Measurements from ENCODE around the gene OOSP4B. TPM values are rescaled to one million over a fixed set of nuclear protein-coding genes. Genes with fewer than 3 reads are reported as not detected.

Gene OOSP4B
- total and polyA plus RNA-seq, 2 of the 8 experiments (the other 6 are each of a cell fraction or from before 2014, with no cell fraction given) = not detected

GRCh38 chr11:59981106-59981770 is 35.7 kb upstream of the OOSP4B start:
- Histone ChIP-seq H3K9ac (replicated peaks in 1 of 4; ENCODE audit: extremely low read depth in 1 of 4, low read depth in 3 of 4, low read length in 3 of 4) (no peak overlapping the region), H3K79me1 (ENCODE audit: low read depth, low read length) (no peaks in the 10 kb centered on the region), H3K27ac (ENCODE audit: low read depth, low read length) (no peak overlapping the region), H4K91ac (replicated peaks; ENCODE audit: insufficient read length, low read length) (no peak overlapping the region), H2BK15ac (ENCODE audit: low read length) (no peak overlapping the region), H2BK20ac (ENCODE audit: low read length) (no peak overlapping the region), H3K27me3 (replicated peaks in 1 of 4; ENCODE audit: control insufficient read depth in 3 of 4, extremely low read depth in 1 of 4, insufficient read depth in 3 of 4, low read length in 3 of 4) (peaks cover 0 to 1% (median 0%) of the 10 kb centered on the region in 4 experiments; a peak in 1 of 7 replicates), H2BK5ac (ENCODE audit: low read depth, low read length) (no peak overlapping the region), H3K9me3 (ENCODE audit: insufficient read depth in 2 of 2, low read depth in 1 of 2, low read length in 1 of 2) (no peaks in the 10 kb centered on the region), H4K20me1 (replicated peaks in 1 of 2; ENCODE audit: control insufficient read depth in 1 of 2, insufficient read depth in 2 of 2, low read length in 2 of 2) (no peaks in the 10 kb centered on the region), H3K4me3 (ENCODE audit: extremely low read depth in 1 of 4, insufficient read depth in 2 of 4, low read depth in 3 of 4, low read length in 4 of 4) (no peak overlapping the region), H3K23ac (ENCODE audit: insufficient read length) (no peak overlapping the region), H3K4me1 (replicated peaks in 1 of 4; ENCODE audit: control insufficient read depth in 3 of 4, insufficient read depth in 4 of 4, low read length in 3 of 4) (no peaks in the 10 kb centered on the region), H3K36me3 (ENCODE audit: control insufficient read depth in 2 of 4, insufficient read depth in 4 of 4, low read length in 3 of 4) (no peaks in the 10 kb centered on the region), H4K8ac (ENCODE audit: extremely low read depth, insufficient read depth, low read length) (no peak overlapping the region), H2BK120ac (replicated peaks; ENCODE audit: low read depth, low read length) (no peak overlapping the region), H3K14ac (ENCODE audit: insufficient read length) (no peak overlapping the region), H2AFZ (ENCODE audit: low read length) (no peak overlapping the region), H3K56ac (replicated peaks; ENCODE audit: insufficient read length, low read depth, low read length) (no peak overlapping the region), H3K79me2 (ENCODE audit: control insufficient read depth in 1 of 2, insufficient read depth in 2 of 2, low read length in 2 of 2) (no peaks in the 10 kb centered on the region), H2BK12ac (ENCODE audit: low read depth, low read length) (no peak overlapping the region), H3K4ac (replicated peaks; ENCODE audit: insufficient read length, low read depth, low read length) (no peak overlapping the region), H2AK5ac (ENCODE audit: low read depth, low read length) (no peak overlapping the region), H3K4me2 (ENCODE audit: insufficient read depth in 1 of 2, low read depth in 2 of 2, low read length in 2 of 2) (no peak overlapping the region), H4K5ac (ENCODE audit: insufficient read length, low read depth, low read length) (no peak overlapping the region), H3K18ac (ENCODE audit: extremely low read depth, low read length) (no peak overlapping the region), H3K23me2 (ENCODE audit: low read depth, low read length) (no peaks in the 10 kb centered on the region)
- no peak for FAIRE-seq
- DNase-seq (ENCODE audit: low read depth in 1 of 2, low spot score in 2 of 2) = no peak
- 98% methylated on average over 4 of the region's 4 CpGs; no CpG with 5 or more reads in 1 of the 2 experiments for WGBS, 2 experiments (ENCODE audit: extremely low coverage in 1 of 2, insufficient coverage in 1 of 2, insufficient read length in 1 of 2, insufficient replicate concordance in 2 of 2, low coverage in 1 of 2, low lambda C conversion rate in 2 of 2, missing lambda C conversion rate in 1 of 2)
- ChIA-PET POLR2A (ENCODE audit: partially characterized antibody) (no interaction called here), CTCF (ENCODE audit: partially characterized antibody) (interaction anchor here (1.2 kb wide), 1 partner anchor 25 kb away, joined by 3 read pairs; no protein-coding TSS in a partner anchor)
- TF ChIP-seq SP2 (IDR thresholded peaks at IDR 0.05; ENCODE audit: low read length) (no peak), CBX8 (IDR thresholded peaks at IDR 0.05; ENCODE audit: borderline replicate concordance, low read depth, low read length) (no peak), CHD2 (IDR thresholded peaks at IDR 0.05; ENCODE audit: low read length) (no peak), RFX5 (IDR thresholded peaks at IDR 0.05; ENCODE audit: borderline replicate concordance, low read depth, low read length) (no peak), RNF2 (IDR thresholded peaks at IDR 0.05; ENCODE audit: borderline replicate concordance, low read depth, low read length, missing control alignments, poor library complexity, severe bottlenecking) (no peak), CTBP2 (IDR thresholded peaks at IDR 0.05; ENCODE audit: borderline replicate concordance, insufficient read depth, insufficient read length, low read length) (no peak), HDAC6 (IDR thresholded peaks at IDR 0.05; ENCODE audit: low read depth, low read length) (no peak), NRF1 (IDR thresholded peaks at IDR 0.05; ENCODE audit: low read depth, low read length) (no peak), E2F6 (IDR thresholded peaks at IDR 0.05) (no peak), BACH1 (IDR thresholded peaks at IDR 0.05; ENCODE audit: low read length) (no peak), KDM4A (IDR thresholded peaks at IDR 0.05; ENCODE audit: low read depth, low read length, severe bottlenecking) (no peak), GABPA (IDR thresholded peaks at IDR 0.05; ENCODE audit: borderline replicate concordance, insufficient read depth, low read length) (no peak), POLR2AphosphoS5 (IDR thresholded peaks at IDR 0.05; ENCODE audit: low read depth, low read length) (no peak)

Data from H1 (cell line).